Psoas muscle (tissue), 8 donors: ENCODE measurements around the gene RAD51AP1. TPM values are rescaled to one million over a fixed set of nuclear protein-coding genes. Genes with fewer than 3 reads are reported as not detected.

ENCODE experiments used
- ATAC-seq, 4 donors: fragments of 200-7000 bp; cut with Tn5 transposase; one replicate each; pipeline ENCODE4 v1.9.1; 2020; ENCODE audit warnings: moderate library complexity in 3 of 4, mild to moderate bottlenecking in 2 of 4
- DNase-seq, 2 donors: peaks; one replicate each; pipeline ENCODE4 v3.0.0-alpha.2; 2020
- H3K27ac ChIP-seq: fragments of 200-600 bp; one replicate; pipeline ENCODE4 v1.8.0; 2022
- H3K27me3 ChIP-seq, 3 donors: fragments of 200-600 bp in 1 of 3; one replicate each; pipeline versions ENCODE4 v1.6.1 to v1.8.0; 2013 to 2022; ENCODE audit warnings: low read length in 2 of 3, mild to moderate bottlenecking in 2 of 3, moderate library complexity in 1 of 3; ENCODE audit not compliant: insufficient read depth in 3 of 3
- H3K36me3 ChIP-seq, 2 donors: fragments of 200-600 bp in 1 of 2; one replicate each; pipeline versions ENCODE4 v1.6.1 to v1.8.0; 2013 to 2022; ENCODE audit warnings: low read depth in 1 of 2, mild to moderate bottlenecking in 1 of 2, moderate library complexity in 1 of 2; ENCODE audit not compliant: insufficient read depth in 1 of 2
- H3K4me1 ChIP-seq: fragments of 200-600 bp; one replicate; pipeline ENCODE4 v1.8.0; 2022
- H3K4me3 ChIP-seq: fragments of 200-600 bp; one replicate; pipeline ENCODE4 v1.8.0; 2022; ENCODE audit warnings: mild to moderate bottlenecking
- H3K9me3 ChIP-seq: fragments of 200-600 bp; one replicate; pipeline ENCODE4 v1.8.0; 2022
- CTCF ChIP-seq: fragments of 200-600 bp; IDR thresholded peaks from one replicate; pipeline ENCODE4 v1.8.0; 2022; ENCODE audit warnings: antibody characterized with exemption
- WGBS, 3 donors: extraction: QIAGEN DNeasy Blood & Tissue Kit; methylation state at CpG; one replicate each; pipeline versions ENCODE4 v1.1.6 to v1.1.7; 2013; 5-methylcytosine and 5-hydroxymethylcytosine counted together
- intact Hi-C, 2 donors: fragments of 100-400 bp; cut with DNase I; formaldehyde crosslinking; loops; one replicate each; pipeline versions ENCODE4 v1.11.0 to v1.14.2; 2022
- polyA plus RNA-seq, 3 donors: library from polyadenylated mRNA; stranded (reverse); fragments of 200-250 nt; gene quantifications; one replicate each; pipeline ENCODE4 v1.2.3, GENCODE V29; 2013
- total RNA-seq, 4 donors: library from RNA; stranded (reverse); fragmentation: NEBNext Ultra II Directional in 2 of 4; extraction: Animal tissue kit (Norgen Biotek cat#: 25700) in 2 of 4; gene quantifications; one replicate each; pipeline versions ENCODE4 v1.2.1 to v1.2.4, GENCODE V29; 2021 to 2023
- donor health status: healthy with polysubstance abuse.
- donor health status: DM: no; HTN: no; CAD: no; lungs with moderate emphysema.
- donor health status: Bipolar disorder and iron deficiency.
- donor health status: healthy.
- donor health status: DM: yes; HTN: yes; CAD: no.
- donor health status: DM: no; HTN: no; CAD: no.
- donor health status: DM: no; HTN: no; CAD: no.
- donor health status: DM: yes; HTN: yes; CAD: no.

RAD51AP1 gene
- total and polyA plus RNA-seq, 7 donors: 0.38 to 0.98 (median 0.48) TPM

GRCh38 chr12:4589941-4590340 is 51.3 kb downstream of the RAD51AP1 start:
- Histone ChIP-seq H3K27ac (no peak overlapping the region), H3K4me1 (no peaks in the 10 kb centered on the region), H3K36me3 (no peaks in the 10 kb centered on the region), H3K4me3 (no peak overlapping the region), H3K9me3 (no peaks in the 10 kb centered on the region), H3K27me3 (peaks cover 0 to 8% (median 2%) of the 10 kb centered on the region in 3 donors)
- 50 to 78% (median 75%) methylated on average over 2 of the region's 2 CpGs for WGBS, 3 donors
- no peak for TF ChIP-seq CTCF
- ATAC-seq: no peak
- intact Hi-C loops: loop anchor here in 1 of 2 donors (10.0 kb wide), 1 partner anchor 165 kb away; no protein-coding TSS in a partner anchor
- DNase-seq: no peak

GRCh38 chr12:4591180-4591687 is 52.5 kb downstream of the RAD51AP1 start:
- 45 to 56% (median 55%) methylated on average over 7 of the region's 7 CpGs for WGBS, 3 donors
- Histone ChIP-seq H3K27me3 (peaks cover 0 to 8% (median 0%) of the 10 kb centered on the region in 3 donors), H3K9me3 (no peaks in the 10 kb centered on the region), H3K36me3 (no peaks in the 10 kb centered on the region), H3K4me3 (no peak overlapping the region), H3K4me1 (no peaks in the 10 kb centered on the region), H3K27ac (no peak overlapping the region)
- DNase-seq (no peak), ATAC-seq (no peak)
- intact Hi-C loops: no loop called here
- TF ChIP-seq CTCF: no peak

- Histone ChIP-seq H3K27me3 (no peaks in the 10 kb centered on the region), H3K9me3 (no peaks in the 10 kb centered on the region), H3K27ac (no peak overlapping the region), H3K36me3 (no peaks in the 10 kb centered on the region), H3K4me3 (no peak overlapping the region), H3K4me1 (no peaks in the 10 kb centered on the region)
- intact Hi-C loops: no loop called here
- DNase-seq (no peak), ATAC-seq (no peak)
- no peak for TF ChIP-seq CTCF
- 90 to 94% (median 93%) methylated on average over 6 of the region's 6 CpGs for WGBS, 3 donors
These were observed 57.2 kb downstream of the RAD51AP1 start for GRCh38 chr12:4595881-4596280.

- intact Hi-C loops: no loop called here
- no peak for ATAC-seq
These were observed 64.7 kb downstream of the RAD51AP1 start for GRCh38 chr12:4603421-4603820.

More at GRCh38 chr12:4603421-4603820, 64.7 kb downstream of the RAD51AP1 start:
- Histone ChIP-seq H3K4me3 (no peak overlapping the region), H3K36me3 (peaks cover 0 to 9% of the 10 kb centered on the region in 2 donors), H3K27ac (no peak overlapping the region), H3K4me1 (peaks cover 7% of the 10 kb centered on the region), H3K9me3 (no peaks in the 10 kb centered on the region), H3K27me3 (no peaks in the 10 kb centered on the region)
- WGBS, 3 donors: 46 to 51% (median 46%) methylated on average over 7 of the region's 7 CpGs
- TF ChIP-seq CTCF: no peak
- DNase-seq: no peak
